Stromal cell of bone marrow (primary cell): Measurements from ENCODE around the gene KCTD6.
A peak's percentile ranks its signal among the peaks of the same experiment; 100 is the strongest.

Experiments used
- DNase-seq: peaks from one replicate; pipeline ENCODE4 v3.0.0-alpha.2; 2012; ENCODE audit warnings: low read depth

KCTD6 gene

GRCh38 chr3:58491506-58492402, at the start of gene KCTD6:
Gene KCTD6, plus strand, starts transcription at chr3:58492096. Its CDS starts 6,660 bp downstream, at chr3:58498756.
- peak; percentile 85 for DNase-seq

DNA sequence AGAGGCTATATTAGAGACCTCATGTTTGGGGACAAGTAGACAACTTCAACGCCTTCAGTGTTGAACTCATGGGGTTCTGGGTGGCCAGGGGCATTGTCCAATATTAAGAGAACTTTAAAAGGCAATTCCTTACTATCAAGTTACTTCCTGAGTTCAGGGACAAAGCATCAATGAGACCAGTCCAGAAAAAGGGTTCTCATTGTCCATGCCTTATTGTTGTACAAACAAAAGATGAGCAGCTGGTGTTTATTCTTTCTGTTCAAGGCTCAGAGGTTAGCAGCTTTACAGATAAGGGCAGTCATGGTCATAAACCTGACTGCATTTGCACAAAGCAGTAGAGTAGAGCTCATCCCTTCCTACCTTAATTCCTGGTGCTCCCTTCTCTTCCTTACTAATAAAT, 39.7 kb upstream of the KCTD6 start:
- no peak for DNase-seq

GRCh38 chr3:58459160-58459559, 32.7 kb upstream of the KCTD6 start:
- DNase-seq, result no peak

- DNase-seq, result no peak
These were observed 29.1 kb upstream of the KCTD6 start for GRCh38 chr3:58462829-58463180.

DNA sequence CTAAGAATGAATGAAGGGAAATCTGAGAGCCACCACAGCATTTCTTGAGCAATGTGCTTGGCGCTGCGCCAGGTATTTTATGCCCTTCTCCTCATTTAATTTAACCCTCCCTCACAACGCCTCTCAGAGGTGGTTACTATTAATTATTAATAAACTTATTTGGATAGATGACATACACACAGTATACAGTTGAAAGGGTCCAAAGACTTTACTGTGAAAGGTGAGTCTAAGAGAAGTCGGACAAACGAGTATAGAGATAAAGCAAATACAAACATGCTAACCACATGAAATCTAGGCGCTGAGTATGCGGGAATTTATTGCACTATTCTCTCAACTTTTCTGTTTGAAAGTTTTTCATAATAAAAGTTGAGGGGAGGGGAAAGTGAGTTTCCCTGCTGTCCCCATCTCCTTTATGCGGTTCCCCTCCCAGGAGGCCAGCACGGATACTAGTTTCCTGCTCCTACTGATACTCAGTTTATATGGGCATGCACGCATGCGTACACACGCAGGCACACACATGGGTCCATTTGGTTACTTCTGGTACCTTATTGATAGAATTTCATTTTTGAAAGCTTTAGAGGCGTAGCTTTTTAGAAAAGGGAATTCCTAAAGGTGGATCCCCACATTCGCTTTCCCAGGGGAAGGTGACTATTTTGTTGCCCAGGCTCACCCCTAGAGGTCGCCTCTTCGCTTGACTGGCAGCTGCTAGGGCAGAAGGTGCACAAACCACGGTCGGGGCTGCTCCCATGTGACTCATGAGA, 28.5 kb upstream of the KCTD6 start:
- DNase-seq, result peak; percentile 76

DNA sequence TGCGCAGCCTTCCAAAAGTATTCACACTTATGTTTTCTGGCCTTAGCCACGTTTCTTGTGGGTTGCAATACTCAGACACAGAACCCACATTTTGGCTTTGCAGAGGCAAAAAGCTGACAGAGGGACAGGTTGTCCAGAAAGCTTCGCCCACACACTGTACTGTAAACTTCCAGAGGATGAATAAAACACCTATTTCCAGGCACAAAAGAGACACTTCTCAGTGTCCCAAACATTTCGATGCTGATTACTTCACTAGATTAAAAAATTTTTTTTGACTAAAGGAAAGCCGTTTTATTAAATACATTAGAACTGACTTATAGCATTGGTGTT, 28.0 kb upstream of the KCTD6 start:
- DNase-seq, result no peak

DNA sequence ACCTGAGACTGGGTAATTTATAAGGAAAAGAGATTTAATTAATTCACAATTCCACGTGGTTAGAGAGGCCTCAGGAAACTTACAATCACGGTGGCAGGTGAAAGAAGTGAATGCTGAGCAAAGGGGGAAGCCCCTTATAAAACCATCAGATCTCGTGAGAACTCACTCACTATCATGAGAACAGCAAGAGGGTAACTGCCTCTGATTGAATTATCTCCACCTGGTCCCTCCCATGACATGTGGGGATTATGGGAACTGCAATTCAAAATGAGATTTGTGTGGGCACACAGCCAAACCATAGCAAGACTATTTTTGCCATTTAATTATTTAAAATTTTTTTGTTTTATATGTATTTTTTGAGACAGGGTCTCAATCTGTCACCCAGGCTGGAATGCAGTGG, 27.0 kb upstream of the KCTD6 start:
- DNase-seq, result no peak

DNA sequence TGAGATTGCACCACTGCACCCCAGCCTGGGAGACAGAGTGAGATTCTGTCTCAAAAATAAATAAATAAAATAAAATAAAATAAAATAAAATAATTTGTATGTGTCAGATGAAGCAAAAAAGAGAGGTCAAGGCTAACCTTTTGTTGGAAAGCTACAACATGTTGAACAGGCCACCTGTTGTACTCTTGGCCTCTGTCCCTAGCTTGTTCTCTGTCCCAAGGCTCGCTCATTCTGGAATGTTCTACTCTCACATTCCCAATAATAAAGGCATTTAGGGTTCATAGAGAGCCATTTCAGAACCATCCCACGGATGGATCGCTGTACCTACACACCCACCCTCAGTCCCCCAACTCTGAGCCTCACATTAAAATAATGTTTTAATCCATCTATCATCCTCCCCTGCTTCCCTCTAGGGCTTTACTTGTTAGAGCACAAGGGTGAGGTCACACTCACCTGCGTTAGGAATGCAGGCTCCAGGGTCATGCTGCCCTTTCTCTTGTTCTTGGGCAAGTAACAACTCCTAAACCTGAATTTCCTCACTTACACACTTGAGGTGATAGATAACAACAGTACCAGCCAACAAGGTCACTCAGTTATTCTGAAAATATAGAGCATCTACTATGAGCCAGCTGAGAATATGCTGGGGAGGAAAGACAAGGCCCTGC, 24.9 kb upstream of the KCTD6 start:
- DNase-seq, result no peak

GRCh38 chr3:58469096-58469495, 22.8 kb upstream of the KCTD6 start:
- no peak for DNase-seq

GRCh38 chr3:58470363-58471024, 21.4 kb upstream of the KCTD6 start:
- DNase-seq, result no peak

DNA sequence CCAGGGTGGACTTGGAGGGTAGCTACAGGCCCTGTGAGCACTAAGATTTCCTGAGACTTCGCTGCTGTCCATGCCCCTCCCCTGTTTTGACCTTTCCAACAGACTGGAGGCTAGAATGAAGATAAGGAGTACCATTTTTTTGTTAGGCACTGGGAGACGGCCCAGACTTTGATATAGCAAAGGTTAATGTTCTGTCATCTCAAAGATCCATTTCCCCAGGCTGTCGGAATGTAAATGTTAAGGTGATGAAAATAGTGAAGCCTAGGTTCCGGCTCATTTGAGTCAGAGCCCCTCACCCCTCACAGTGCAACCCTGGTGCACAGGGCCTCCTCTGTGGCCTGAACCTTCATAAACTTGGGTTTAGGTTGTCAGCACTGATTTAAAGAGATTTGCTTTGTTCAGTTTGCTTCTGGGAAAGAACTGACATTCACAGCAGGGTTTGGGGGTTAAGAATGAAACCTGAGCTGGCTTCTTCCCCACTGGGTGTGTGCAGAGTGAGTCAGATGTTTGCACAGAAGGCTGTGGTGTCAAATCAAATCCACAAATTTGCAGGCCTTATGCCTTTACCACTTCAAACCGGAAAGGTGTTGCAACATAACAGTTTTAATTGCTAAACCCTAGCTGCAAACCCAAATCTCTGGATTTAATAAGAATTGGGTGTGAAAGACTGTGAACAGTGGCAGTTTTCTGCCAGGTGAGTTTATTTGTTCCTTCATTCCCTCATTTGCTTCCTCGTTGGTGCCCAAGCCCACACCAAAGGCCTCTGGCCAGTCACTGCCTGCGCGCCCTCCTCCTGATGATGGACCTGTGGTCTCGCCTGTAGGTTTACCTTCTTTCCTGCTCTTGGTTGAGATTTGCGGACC, 20.6 kb upstream of the KCTD6 start:
- peak; percentile 71 for DNase-seq

- no peak for DNase-seq
These were observed 18.6 kb upstream of the KCTD6 start for GRCh38 chr3:58473275-58473674.

DNA sequence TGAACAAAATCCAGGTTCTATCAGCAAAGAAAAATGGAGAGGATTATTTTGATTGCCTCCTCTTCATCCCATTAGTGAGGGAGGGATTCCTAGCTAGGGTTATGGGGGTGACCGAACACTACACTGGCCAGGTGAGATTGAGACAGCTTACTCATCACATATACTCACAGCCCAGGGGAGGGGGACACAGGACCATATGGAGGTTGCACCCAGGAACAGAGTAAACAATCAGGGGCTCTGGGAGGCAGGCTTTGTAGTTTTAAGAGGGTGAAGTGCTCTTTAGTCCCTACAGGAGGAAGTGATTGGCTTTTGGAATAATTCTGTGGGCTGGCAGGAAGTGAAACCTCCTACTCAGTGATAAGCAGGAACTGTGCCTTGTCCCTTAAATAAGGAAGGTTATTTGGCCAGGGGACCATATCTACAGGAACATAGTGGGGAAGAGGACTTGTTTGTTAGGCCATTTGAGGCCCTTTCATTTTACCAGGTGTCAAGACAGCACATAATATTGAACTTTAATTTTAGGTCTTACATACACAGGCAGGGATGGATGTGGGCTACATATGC, 17.5 kb upstream of the KCTD6 start:
- DNase-seq, result no peak

- DNase-seq, result no peak
These were observed 16.8 kb upstream of the KCTD6 start for GRCh38 chr3:58474967-58475578.

GRCh38 chr3:58478781-58479180, 13.1 kb upstream of the KCTD6 start:
- DNase-seq, result no peak

DNA sequence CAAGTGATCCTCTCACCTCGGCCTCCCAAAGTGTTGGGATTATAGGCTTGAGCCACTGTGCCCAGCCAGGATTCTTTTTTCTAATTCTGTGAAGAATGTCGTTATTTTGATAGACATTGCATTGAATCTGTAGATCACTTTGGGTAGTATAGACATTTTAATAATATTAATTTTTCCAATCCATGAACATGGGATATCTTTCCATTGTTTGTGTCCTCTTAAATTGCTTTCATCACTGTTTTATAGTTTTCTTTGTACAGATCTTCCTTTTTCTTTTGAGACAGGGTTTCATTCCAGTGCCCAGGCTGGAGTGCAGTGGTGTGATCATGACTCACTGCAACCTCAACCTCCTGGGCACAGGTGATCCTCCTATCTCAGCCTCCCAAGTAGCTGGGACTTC, 11.6 kb upstream of the KCTD6 start:
- no peak for DNase-seq

- DNase-seq, result no peak
These were observed 8.8 kb upstream of the KCTD6 start for GRCh38 chr3:58482917-58483636.

DNA sequence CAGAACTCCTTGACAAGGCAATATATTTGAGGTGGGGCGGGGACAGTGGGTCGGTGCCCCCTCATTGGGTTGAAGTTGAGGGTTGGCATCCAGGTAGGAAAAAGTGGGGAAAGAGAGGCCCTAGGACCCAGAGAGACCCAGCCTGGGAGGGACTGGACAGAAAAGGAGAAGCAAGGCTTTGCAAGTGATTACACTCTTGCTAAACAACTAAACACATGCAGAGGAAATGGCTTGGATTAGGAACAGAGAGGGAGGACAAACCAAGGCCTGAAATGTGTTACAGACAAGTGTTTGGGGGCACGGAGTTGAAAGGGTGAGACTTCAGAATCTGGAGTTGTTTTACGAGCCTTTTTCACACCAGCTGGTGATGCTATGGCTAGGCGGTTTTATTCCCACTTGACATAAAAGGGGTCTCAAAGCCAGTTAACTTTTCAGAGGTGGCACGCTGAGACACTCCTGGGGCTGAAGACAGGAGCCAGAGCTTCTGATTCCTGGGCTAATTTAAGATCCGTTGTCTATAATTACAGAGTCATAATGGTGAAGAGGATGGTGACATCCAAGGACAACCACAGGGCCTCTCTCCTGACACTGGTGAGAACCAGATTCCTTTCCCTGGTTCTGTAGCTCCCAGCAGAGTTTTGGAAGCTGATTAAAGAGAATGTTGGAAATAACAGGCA, 7.7 kb upstream of the KCTD6 start:
- no peak for DNase-seq

- DNase-seq, result no peak
These were observed 7.2 kb upstream of the KCTD6 start for GRCh38 chr3:58484722-58485069.
